Uterus (tissue), 2 donors: ENCODE data around the gene CACNA2D4.

Experiments used
- CTCF ChIP-seq, 4 experiments: fragments of 200-600 bp in 2 of 4; fragments of 450-650 bp in 2 of 4; sonication (generic) in 2 of 4; IDR thresholded peaks; one replicate each; pipeline ENCODE4 v1.5.1; 2016 to 2019; ENCODE audit warnings: antibody characterized with exemption in 4 of 4, mild to moderate bottlenecking in 2 of 4, moderate library complexity in 1 of 4
- POLR2A ChIP-seq, 2 donors: fragments of 450-650 bp; IDR thresholded peaks; one replicate each; pipeline ENCODE4 v1.6.1; 2016; ENCODE audit warnings: antibody characterized with exemption in 2 of 2, mild to moderate bottlenecking in 1 of 2, moderate library complexity in 1 of 2

DNA sequence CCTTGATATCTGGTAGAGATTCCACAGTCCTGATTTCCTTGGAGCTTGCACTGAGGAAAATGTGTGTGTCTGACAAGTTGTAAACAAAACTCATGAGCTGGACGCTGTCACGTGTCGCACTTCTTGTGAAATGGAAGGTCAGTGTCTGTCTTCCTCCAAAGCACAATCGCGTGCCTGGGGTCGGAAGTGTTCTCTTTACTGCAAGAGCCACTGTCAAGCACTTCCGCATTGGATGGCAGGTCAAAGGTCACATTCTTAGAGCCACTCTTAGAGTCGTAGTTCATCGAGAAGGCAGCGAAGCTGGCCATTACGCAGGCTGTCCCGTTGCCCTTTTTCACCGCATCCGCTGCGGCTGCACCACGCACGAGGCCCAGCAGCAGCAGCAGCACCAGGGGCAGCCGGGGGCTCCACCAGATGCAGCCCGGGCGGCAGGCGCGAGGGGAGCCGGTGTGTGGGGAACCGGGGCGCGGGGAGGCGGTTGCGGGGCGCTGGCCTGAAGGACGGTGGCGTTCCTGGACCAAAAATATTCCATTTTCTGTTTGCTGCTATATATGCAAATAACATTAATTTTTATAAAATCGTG is 53.1 kb downstream of the CACNA2D4 start:
- TF ChIP-seq CTCF (IDR thresholded peaks at IDR 0.05) (no peak), POLR2A (IDR thresholded peaks at IDR 0.05) (no peak)
